ENCODE data around the gene UMODL1. TPM values are rescaled to one million over a fixed set of nuclear protein-coding genes. Genes with fewer than 3 reads are reported as not detected.

UMODL1 gene
- total RNA-seq, 1 experiment from 2014 or later: not detected

DNA sequence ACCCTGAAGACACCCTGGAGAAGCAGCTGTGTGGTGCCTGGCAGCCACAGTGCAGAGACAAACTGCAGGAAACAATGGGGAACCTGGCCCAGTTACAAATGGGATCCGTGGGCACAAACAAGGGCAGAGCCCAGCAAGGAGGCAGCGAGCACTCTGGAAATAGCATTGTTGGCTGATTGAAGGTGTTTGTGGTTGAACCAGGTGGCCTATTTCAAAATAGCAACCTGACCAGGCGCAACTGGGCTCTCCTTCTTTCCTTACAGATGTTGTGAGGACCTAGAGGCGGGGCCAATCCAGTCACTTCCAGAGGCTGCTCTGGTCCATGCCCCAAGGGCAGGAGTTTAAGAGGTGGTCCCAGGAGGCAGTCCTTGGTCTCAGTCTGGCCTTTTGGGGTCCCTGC is 39.3 kb upstream of the UMODL1 start:
- peak overlapping the region in 1 of 3 experiments; percentile 61; a peak in 2 of 7 replicates for H3K27ac Mint-ChIP-seq
- Histone ChIP-seq H3K4me1 (ENCODE audit: insufficient read depth, low read length) (no peaks in the 10 kb centered on the region), H3K4me2 (ENCODE audit: insufficient read depth, insufficient read length, low read length) (no peak overlapping the region), H4K91ac (ENCODE audit: insufficient read length, low read depth, low read length) (no peak overlapping the region), H2BK12ac (ENCODE audit: insufficient read length, low read depth, low read length) (no peak overlapping the region), H3K9ac (ENCODE audit: extremely low read depth, insufficient read length, low read length) (no peak overlapping the region), H2BK20ac (ENCODE audit: low read depth, low read length, poor library complexity, severe bottlenecking) (no peak overlapping the region), H3K56ac (ENCODE audit: insufficient read length, low read depth, low read length) (no peak overlapping the region), H3K27me3 (ENCODE audit: insufficient read depth, low read length) (no peaks in the 10 kb centered on the region), H3K9me3 (ENCODE audit: control insufficient read depth, low read depth, low read length) (no peaks in the 10 kb centered on the region), H4K5ac (ENCODE audit: insufficient read length, low read depth, low read length) (no peak overlapping the region), H3K18ac (ENCODE audit: insufficient read length, low read depth, low read length) (no peak overlapping the region), H2BK15ac (ENCODE audit: low read depth, low read length) (no peak overlapping the region), H2BK120ac (ENCODE audit: low read depth, low read length, poor library complexity, severe bottlenecking) (no peak overlapping the region), H2AK5ac (ENCODE audit: insufficient read length, low read length) (no peak overlapping the region), H3T11ph (ENCODE audit: low read length) (no peak overlapping the region), H2BK5ac (ENCODE audit: insufficient read length, low read length) (no peak overlapping the region), H2AFZ (ENCODE audit: low read length) (no peak overlapping the region), H3K79me1 (ENCODE audit: insufficient read depth, low read depth, low read length, poor library complexity, severe bottlenecking) (no peaks in the 10 kb centered on the region), H3K27ac (ENCODE audit: insufficient read length, low read depth, low read length) (no peak overlapping the region), H4K8ac (replicated peaks; ENCODE audit: insufficient read length, low read depth, low read length) (no peak overlapping the region), H4K20me1 (ENCODE audit: control insufficient read depth, insufficient read depth, insufficient read length) (no peaks in the 10 kb centered on the region), H3K79me2 (ENCODE audit: insufficient read depth, low read length) (no peaks in the 10 kb centered on the region), H3K14ac (ENCODE audit: insufficient read depth, low read length) (no peak overlapping the region; the same call in 1 of the 2 replicates), H3K4ac (ENCODE audit: low read depth, low read length) (no peak overlapping the region), H3K23me2 (ENCODE audit: insufficient read length, low read depth, low read length, poor library complexity, severe bottlenecking) (peaks cover 6% of the 10 kb centered on the region), H3K23ac (ENCODE audit: insufficient read length, low read depth, low read length) (no peak overlapping the region)
- peaks cover 0 to 3% of the 10 kb centered on the region in 2 experiments; a peak in 2 of 5 replicates for H3K9me3 Mint-ChIP-seq
- no peak for DNase-seq
- no peak overlapping the region for H3K4me3 Mint-ChIP-seq
- peaks cover 13 to 17% of the 10 kb centered on the region in 2 experiments for H3K4me1 Mint-ChIP-seq
- WGBS (ENCODE audit: extremely low coverage, insufficient read length, low lambda C conversion rate): no CpG with 5 or more reads among the region's 4 CpGs
- peaks cover 27% of the 10 kb centered on the region for H3K27me3 Mint-ChIP-seq (ENCODE audit: low read depth)
- TF ChIP-seq, protein P1, sequence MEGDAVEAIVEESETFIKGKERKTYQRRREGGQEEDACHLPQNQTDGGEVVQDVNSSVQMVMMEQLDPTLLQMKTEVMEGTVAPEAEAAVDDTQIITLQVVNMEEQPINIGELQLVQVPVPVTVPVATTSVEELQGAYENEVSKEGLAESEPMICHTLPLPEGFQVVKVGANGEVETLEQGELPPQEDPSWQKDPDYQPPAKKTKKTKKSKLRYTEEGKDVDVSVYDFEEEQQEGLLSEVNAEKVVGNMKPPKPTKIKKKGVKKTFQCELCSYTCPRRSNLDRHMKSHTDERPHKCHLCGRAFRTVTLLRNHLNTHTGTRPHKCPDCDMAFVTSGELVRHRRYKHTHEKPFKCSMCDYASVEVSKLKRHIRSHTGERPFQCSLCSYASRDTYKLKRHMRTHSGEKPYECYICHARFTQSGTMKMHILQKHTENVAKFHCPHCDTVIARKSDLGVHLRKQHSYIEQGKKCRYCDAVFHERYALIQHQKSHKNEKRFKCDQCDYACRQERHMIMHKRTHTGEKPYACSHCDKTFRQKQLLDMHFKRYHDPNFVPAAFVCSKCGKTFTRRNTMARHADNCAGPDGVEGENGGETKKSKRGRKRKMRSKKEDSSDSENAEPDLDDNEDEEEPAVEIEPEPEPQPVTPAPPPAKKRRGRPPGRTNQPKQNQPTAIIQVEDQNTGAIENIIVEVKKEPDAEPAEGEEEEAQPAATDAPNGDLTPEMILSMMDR (conservative IDR thresholded peaks at IDR 0.05): no peak
- no peaks in the 10 kb centered on the region for H3K36me3 Mint-ChIP-seq (ENCODE audit: insufficient read depth in 1 of 3, low read depth in 3 of 3)
